ENCODE data around the gene ACTG2.

Gene ACTG2

DNA sequence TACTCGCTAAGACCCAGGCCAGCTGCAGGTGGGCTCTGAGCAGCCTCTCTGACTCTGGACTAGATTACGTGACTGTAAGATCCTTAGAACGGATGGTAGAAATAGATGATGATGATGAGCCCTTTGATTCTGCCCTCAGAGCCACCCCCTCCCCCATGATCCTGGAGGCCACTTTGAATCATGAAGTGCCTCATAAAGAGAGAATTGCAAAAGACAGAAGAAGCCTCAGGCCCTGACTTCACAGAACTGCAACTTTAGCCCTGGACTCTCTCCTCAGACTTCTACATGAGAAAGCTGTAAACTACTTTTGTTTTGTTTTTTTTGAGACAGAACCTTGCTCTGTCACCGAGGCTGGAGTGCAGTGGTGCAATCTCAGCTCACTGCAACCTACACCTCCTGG, 76.5 kb downstream of the ACTG2 start:
- DNase-seq (ENCODE audit: low read depth), result no peak
